Esophagus (tissue), 2 donors: Measurements from ENCODE around the gene ARHGEF40. TPM values are rescaled to one million over a fixed set of nuclear protein-coding genes. Genes with fewer than 3 reads are reported as not detected.

ENCODE experiments used
- H3K27ac ChIP-seq, 2 donors: one replicate each; pipeline ENCODE4 v1.5.1; 2013; ENCODE audit warnings: low read depth in 2 of 2, mild to moderate bottlenecking in 2 of 2, inconsistent platforms in 1 of 2, low read length in 1 of 2, moderate library complexity in 1 of 2
- H3K27me3 ChIP-seq, 2 donors: one replicate each; pipeline ENCODE4 v1.6.1; 2013; ENCODE audit warnings: low read length in 2 of 2, control low read depth in 1 of 2, mild to moderate bottlenecking in 1 of 2; ENCODE audit not compliant: insufficient read depth in 2 of 2, control insufficient read depth in 1 of 2
- H3K36me3 ChIP-seq, 2 donors: one replicate each; pipeline ENCODE4 v1.6.1; 2013; ENCODE audit warnings: low read length in 1 of 2; ENCODE audit not compliant: control insufficient read depth in 2 of 2, insufficient read depth in 2 of 2
- H3K4me1 ChIP-seq, 2 donors: one replicate each; pipeline ENCODE4 v1.6.1; 2013; ENCODE audit warnings: low read length in 1 of 2; ENCODE audit not compliant: control insufficient read depth in 2 of 2, insufficient read depth in 2 of 2
- H3K4me3 ChIP-seq, 2 donors: one replicate each; pipeline ENCODE4 v1.5.1; 2013; ENCODE audit warnings: low read length in 2 of 2, mild to moderate bottlenecking in 2 of 2, low read depth in 1 of 2, moderate library complexity in 1 of 2
- H3K9me3 ChIP-seq, 2 donors: one replicate each; pipeline ENCODE4 v1.6.1; 2013; ENCODE audit warnings: mild to moderate bottlenecking in 2 of 2, low read depth in 1 of 2, low read length in 1 of 2, moderate library complexity in 1 of 2; ENCODE audit not compliant: control insufficient read depth in 2 of 2, insufficient read depth in 1 of 2
- WGBS, 2 donors: extraction: QIAGEN DNeasy Blood & Tissue Kit; methylation state at CpG; one replicate each; pipeline ENCODE4 v1.1.7; 2013; 5-methylcytosine and 5-hydroxymethylcytosine counted together
- polyA plus RNA-seq, 2 donors: library from polyadenylated mRNA; stranded (reverse); fragments of 200-250 nt; gene quantifications; one replicate each; pipeline ENCODE4 v1.2.3, GENCODE V29; 2013
- donor health status: healthy with polysubstance abuse.
- donor health status: Bipolar disorder and iron deficiency.

The ARHGEF40 gene
- polyA plus RNA-seq, 2 donors, result 1.8 to 3.0 TPM

DNA sequence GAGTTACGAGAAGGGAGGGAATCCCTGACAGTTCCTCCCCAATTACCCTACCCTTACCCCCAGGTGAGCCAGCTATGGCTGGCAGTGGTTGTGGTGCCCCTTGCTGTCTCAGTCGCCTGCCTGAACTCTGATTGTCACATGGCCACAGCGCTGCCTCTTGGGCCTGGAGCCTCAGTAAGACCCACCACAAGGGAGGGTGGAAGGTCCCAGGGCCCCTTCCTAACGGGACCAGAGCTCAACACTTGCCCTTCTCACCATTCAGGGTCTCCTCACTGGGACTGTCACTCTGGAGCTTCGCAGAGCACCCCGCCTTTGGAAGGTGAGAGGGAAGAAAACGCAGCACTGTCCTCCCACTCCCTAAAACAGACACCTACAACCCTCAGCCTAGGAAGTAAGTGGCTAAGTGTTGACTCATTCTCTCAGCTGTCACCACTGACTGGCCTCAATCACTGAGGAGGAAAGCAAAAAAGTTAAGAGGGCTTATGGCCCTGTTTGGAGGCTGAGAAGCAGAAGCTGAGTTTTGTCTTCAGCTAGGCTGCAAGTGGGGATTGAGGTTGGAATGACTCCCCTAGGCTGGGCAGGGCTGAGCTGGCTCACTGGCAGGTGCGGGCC lies 31.8 kb downstream of the ARHGEF40 start:
- no peak overlapping the region for H3K4me3 ChIP-seq
- H3K9me3 ChIP-seq, result no peaks in the 10 kb centered on the region
- no peaks in the 10 kb centered on the region for H3K36me3 ChIP-seq
- H3K27me3 ChIP-seq, result no peaks in the 10 kb centered on the region
- peaks cover 9 to 21% of the 10 kb centered on the region in 2 donors for H3K4me1 ChIP-seq
- peak overlapping the region in 1 of 2 donors; percentile 80 for H3K27ac ChIP-seq
- WGBS, 2 donors, result 80 to 86% methylated on average over 8 of the region's 8 CpGs

DNA sequence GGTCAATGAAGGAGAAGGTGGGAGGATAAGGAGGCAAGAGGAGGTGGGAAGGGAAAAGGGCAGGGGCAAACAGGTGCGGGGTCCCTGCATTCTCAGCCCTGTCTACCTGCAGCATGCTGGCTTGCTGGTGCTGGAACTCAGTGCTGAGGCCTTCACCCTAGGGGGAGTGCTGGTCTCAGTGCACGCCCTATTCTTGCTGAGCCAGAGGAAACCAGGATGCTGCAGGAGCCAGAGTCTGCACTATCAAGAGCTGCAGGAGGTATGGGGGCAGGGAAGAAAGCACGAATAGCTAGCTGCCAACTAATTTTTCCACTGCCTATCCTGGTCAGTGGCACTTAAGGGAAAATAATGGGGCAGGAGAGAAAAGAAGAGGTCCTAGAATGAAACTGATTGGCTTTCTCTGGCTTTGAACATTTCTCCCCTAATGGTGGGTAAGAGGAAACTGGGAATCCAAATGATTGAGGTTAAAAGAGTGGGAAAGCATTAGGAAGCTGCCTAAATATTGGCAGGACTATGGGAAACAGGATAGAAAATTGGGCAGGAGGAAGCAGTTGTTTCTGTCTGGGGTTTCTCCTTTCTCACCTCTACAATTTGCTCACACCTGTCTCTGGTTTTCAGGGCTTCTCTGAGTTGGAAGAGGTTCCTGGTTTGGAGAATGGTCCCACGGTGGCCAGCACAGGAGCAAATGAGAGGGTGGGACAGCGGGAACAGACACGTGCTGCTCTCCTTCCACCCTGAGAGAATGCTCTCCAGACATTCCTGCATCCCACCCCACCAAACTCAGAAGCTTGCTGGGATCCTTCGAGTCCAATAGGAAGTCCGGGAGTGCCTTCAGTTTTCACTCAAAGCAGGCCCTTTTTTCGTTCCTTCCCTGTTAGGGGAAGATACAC lies 32.7 kb downstream of the ARHGEF40 start:
- Histone ChIP-seq H3K27ac (peak overlapping the region; percentile 99), H3K9me3 (no peaks in the 10 kb centered on the region), H3K4me3 (peak overlapping the region; percentile 73 to 84), H3K4me1 (peaks cover 9 to 23% of the 10 kb centered on the region in 2 donors), H3K27me3 (no peaks in the 10 kb centered on the region), H3K36me3 (no peaks in the 10 kb centered on the region)
- WGBS, 2 donors, result 18% methylated on average over 9 of the region's 9 CpGs

DNA sequence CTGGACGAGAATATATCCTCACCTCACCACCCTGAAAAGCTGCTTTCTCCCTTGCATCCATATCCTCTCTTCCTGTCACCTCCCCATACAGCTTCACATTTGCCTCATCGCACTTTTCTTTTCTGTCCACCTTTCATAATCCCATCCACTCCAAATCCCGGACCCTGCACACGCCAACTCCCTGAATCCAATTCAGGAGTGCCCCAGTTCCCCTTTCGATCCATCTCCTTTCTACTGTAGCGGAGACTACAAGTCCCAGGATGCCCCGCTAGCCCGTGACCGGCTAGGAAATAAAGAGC lies 33.3 kb downstream of the ARHGEF40 start:
- H3K4me3 ChIP-seq, result peak overlapping the region; percentile 73 to 84
- H3K27me3 ChIP-seq, result no peaks in the 10 kb centered on the region
- no peaks in the 10 kb centered on the region for H3K9me3 ChIP-seq
- no peaks in the 10 kb centered on the region for H3K36me3 ChIP-seq
- H3K4me1 ChIP-seq, result peaks cover 9 to 23% of the 10 kb centered on the region in 2 donors
- H3K27ac ChIP-seq, result peak overlapping the region; percentile 99
- WGBS, 2 donors, result 0% methylated on average over 9 of the region's 9 CpGs

DNA sequence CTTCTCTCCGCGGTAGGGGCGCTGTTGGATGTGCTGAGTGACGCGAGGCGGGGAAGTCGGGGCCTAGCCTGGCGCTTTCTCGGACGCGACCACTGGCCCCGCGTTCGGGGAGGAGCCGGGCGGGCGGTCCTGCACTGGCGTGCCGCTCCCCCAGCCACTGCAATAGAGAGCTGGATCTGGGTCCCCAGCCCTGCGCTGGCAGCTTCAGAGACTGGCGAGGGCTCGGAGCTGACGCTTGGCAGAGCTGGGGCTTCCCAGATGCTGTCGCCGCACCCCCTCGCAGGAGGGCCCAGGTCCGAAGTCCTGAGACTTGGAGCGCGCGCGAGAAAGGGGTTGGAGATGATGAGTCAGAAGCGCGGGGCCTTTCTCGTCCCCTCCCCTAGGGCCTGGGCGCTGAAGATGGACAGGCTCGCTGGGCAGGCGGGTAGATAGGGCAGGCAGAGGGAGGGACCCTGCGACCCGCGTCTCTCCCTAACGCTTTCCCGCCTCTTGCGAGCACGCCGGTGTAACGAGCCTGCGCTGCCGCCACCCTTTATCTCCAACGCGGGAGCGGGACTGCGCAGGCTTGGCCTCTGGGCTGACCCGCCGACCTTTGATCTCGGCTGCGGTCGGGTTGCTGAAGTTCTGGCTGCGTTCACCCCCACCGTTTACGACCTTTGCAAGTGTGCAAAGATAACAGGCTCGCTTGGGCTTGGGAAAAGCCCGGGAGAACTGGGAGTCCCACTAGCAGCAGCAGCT lies 33.8 kb downstream of the ARHGEF40 start:
- Histone ChIP-seq H3K9me3 (no peaks in the 10 kb centered on the region), H3K27me3 (no peaks in the 10 kb centered on the region), H3K27ac (peak overlapping the region; percentile 99), H3K4me1 (peaks cover 9 to 23% of the 10 kb centered on the region in 2 donors), H3K36me3 (no peaks in the 10 kb centered on the region), H3K4me3 (peak overlapping the region; percentile 73 to 84)
- 0% methylated on average over 62 of the region's 62 CpGs for WGBS, 2 donors

DNA sequence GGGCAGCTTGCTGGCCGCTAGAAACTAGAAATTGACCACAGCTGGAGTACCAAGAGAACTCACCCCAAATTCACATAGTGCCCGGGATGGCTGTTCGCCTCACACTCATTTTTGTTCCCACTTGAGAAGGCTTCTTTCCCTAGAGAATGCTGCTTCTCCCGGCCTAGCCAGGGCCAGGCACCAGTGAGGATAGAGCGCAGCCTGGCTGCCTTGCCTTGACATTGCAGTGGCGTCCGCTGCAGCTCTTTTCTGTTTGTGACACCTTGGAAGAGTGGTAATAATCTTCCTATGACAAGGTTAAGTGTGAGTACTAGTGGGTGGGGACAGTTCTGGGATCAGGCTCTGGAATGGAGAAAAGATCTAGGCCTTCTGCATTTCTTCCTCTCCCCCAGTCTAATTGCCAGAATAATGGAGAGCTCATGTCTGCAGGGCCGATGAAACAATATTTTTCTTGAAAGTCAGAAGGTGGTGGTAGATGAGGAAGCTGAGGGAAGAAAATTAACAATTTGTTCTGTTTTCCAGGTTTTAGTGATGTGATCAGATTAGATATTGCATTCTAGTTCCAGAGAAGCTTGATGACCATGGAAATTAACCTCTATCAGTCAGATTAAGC lies 34.5 kb downstream of the ARHGEF40 start:
- WGBS, 2 donors, result 4% methylated on average over 8 of the region's 8 CpGs
- peaks cover 9 to 23% of the 10 kb centered on the region in 2 donors for H3K4me1 ChIP-seq

DNA sequence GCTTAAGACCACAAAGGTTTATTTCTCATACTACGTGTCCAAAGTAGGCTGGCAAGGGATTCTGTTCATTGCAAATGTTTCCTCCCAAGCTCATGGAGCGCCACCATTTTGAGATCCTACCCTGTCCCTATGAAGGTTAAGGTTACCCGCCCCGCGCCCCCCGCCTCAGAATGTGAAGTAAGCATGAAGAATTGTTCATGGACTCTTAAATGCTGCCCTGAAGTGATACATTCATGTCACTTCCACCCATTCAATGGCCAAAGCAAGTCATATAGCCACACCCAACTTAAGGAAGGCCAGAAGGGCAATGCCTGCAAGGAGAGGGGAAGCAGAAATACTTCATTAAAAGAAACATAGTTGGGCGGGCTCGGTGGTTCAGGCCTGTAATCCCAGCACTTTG lies 35.0 kb downstream of the ARHGEF40 start:
- 82 to 83% methylated on average over 8 of the region's 8 CpGs for WGBS, 2 donors
- no peak overlapping the region for H3K4me3 ChIP-seq

More for the DNA sequence above, 34.5 kb downstream of the ARHGEF40 start:
- no peaks in the 10 kb centered on the region for H3K9me3 ChIP-seq
- H3K27me3 ChIP-seq, result no peaks in the 10 kb centered on the region
- no peaks in the 10 kb centered on the region for H3K36me3 ChIP-seq
- peak overlapping the region; percentile 99 for H3K27ac ChIP-seq
- peak overlapping the region; percentile 73 to 84 for H3K4me3 ChIP-seq

DNA sequence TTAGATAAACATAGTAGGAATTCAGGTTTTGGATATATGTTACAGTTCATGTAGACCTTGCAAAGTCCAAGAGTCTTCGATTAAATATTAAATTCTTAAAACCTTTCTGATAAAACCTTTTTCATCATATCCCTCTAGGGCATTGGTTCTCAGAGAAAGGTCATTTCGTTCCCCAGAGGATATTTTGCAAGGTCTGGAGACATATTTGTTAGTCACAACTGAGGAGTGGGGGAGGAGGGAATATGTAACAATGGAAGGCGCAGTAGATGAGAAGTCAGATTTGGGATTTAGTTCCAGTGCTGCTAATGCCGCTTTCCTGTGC lies 36.0 kb downstream of the ARHGEF40 start:
- WGBS, 2 donors, result 41 to 56% methylated on average over 4 of the region's 4 CpGs
- Histone ChIP-seq H3K4me3 (no peak overlapping the region), H3K4me1 (peaks cover 9 to 16% of the 10 kb centered on the region in 2 donors), H3K27ac (peak overlapping the region; percentile 93 to 95), H3K36me3 (no peaks in the 10 kb centered on the region), H3K9me3 (no peaks in the 10 kb centered on the region), H3K27me3 (no peaks in the 10 kb centered on the region)

More for the DNA sequence above, 35.0 kb downstream of the ARHGEF40 start:
- Histone ChIP-seq H3K36me3 (no peaks in the 10 kb centered on the region), H3K4me1 (peaks cover 9 to 23% of the 10 kb centered on the region in 2 donors), H3K27ac (peak overlapping the region; percentile 63 to 99), H3K9me3 (no peaks in the 10 kb centered on the region), H3K27me3 (no peaks in the 10 kb centered on the region)

DNA sequence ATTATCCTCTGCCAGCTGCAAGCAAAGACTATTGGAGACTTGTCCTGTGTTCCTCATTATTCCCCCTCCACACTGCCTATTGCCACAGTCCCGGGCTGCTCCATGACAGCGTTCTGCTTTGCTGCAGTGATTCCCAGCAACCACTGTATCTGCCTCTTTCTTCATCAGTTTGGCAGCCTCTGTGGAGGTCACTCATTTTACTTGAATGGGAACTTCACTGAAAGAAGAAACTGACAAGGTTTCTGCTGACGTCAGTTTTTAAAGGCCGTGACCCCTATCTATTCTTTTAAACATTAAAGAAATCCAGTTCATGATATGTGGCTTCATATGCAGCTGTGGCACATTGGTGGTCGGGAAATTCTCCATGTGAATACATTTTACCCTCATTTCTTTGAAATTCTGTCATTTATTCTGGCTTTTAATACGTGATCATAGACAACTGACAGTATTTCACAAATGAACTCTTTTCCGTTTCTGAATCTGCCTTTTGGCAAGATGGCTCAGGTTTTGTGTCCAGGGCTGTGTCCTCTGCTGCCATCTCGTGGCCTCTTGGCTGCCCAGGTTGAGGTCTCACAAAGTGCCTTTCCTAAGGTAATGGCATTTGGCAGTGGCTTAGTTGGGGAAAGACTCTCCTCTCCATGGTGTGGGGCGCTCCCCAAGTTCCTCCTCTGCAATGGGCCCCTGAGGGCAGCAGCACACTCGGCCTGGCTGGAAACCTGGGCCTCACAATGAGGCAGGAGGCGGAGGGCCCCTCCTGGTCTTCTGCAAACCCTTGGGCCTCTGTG lies 36.6 kb downstream of the ARHGEF40 start:
- Histone ChIP-seq H3K36me3 (no peaks in the 10 kb centered on the region), H3K27ac (peak overlapping the region; percentile 93 to 95), H3K4me1 (peaks cover 8 to 13% of the 10 kb centered on the region in 2 donors), H3K9me3 (no peaks in the 10 kb centered on the region), H3K27me3 (no peaks in the 10 kb centered on the region), H3K4me3 (no peak overlapping the region)
- WGBS, 2 donors, result 17% methylated on average over 11 of the region's 11 CpGs
